HG03045 (cell line): Measurements from ENCODE around the gene FHIT.

Experiments
- ATAC-seq: cut with Tn5 transposase; IDR thresholded peaks from one replicate; pipeline ENCODE4 v1.9.1; 2021; ENCODE audit warnings: mild to moderate bottlenecking, moderate library complexity; ENCODE audit not compliant: unreplicated experiment

FHIT gene

DNA sequence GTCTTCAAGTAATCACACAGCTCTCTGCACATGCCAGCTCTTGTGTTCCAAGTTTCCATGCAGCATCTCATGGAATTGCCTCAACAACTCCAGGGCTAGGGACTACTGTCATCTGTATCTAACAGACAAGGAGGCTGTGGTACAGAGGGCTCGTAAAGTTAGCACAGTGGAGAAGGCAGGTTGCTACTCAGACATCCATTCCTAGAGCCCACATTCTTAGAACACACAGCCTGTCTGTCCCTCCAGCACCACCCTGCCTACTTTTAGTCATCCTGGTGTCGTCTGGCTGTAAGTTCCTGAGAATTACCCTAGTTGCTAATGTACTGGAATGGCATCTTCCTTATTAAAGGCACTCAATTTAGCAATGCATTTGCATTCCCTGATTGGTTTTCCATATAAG lies 862.5 kb downstream of the FHIT start:
- no peak for ATAC-seq

- ATAC-seq, result no peak
These were observed 864.9 kb downstream of the FHIT start for GRCh38 chr3:60386306-60386705.

- no peak for ATAC-seq
These were observed 866.9 kb downstream of the FHIT start for GRCh38 chr3:60384341-60384740.

GRCh38 chr3:60383345-60383744 lies 867.9 kb downstream of the FHIT start:
- no peak for ATAC-seq

DNA sequence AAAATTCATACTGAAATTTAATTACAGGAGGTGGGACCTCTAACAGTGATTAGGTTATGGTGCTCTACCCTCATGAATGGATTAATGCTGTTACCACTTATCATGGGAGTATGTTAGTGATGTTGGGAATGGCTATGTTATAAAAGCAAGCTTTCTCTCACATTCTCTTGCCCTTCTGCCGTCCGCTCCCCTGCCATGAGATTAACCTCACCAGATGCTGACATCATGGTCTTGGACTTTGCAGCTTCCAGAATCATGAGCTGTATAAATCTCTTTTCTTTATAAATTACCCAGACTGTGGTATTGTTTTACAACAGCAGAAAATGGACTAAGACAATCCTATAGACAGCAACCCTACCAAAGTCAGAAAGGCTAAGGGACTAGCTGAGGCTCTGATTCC lies 884.8 kb downstream of the FHIT start:
- ATAC-seq, result no peak

- ATAC-seq, result no peak
These were observed 885.9 kb downstream of the FHIT start for GRCh38 chr3:60365360-60365759.

- ATAC-seq, result no peak
These were observed 886.8 kb downstream of the FHIT start for GRCh38 chr3:60364475-60364874.

- no peak for ATAC-seq
These were observed 887.4 kb downstream of the FHIT start for GRCh38 chr3:60363817-60364216.

GRCh38 chr3:60355825-60356224 lies 895.4 kb downstream of the FHIT start:
- ATAC-seq, result no peak

DNA sequence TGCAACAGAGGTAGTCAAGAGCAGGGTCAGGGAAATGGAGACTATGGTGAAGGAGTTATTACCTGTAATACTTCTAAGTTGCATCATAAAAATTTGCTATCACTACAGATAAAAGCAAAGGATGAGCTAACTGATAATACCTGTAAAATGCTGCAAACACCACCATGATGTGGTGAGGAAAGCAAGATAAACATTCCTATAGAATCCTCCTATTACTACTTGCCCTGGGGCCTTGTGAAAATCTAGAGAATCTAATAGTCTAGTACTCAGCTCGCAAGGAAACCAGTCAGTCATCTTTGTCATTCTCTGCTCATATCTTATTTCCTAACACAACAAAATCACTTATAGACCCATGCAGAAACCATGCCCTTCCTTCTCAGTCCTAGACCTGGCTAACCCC lies 899.8 kb downstream of the FHIT start:
- ATAC-seq, result no peak

DNA sequence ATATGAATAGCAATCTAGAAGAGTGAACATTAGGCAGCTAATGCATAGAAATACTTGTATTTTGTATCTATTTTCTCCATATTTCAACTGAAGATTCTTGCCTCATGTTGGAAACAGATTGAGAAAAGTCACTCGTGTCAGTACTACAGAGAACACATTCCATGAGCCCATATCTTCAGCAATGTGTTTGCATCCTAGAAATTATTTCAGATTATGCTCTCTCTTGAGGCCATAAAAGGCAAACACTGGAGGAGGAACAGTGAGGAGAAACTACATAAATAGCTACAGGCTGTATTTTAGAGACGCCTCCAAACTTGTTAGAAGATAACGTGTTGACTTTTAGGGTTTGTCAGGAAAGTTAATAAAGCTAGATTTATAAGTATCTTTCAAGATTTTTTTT lies 906.9 kb downstream of the FHIT start:
- ATAC-seq, result no peak

GRCh38 chr3:60343831-60344230 lies 907.4 kb downstream of the FHIT start:
- ATAC-seq, result no peak

DNA sequence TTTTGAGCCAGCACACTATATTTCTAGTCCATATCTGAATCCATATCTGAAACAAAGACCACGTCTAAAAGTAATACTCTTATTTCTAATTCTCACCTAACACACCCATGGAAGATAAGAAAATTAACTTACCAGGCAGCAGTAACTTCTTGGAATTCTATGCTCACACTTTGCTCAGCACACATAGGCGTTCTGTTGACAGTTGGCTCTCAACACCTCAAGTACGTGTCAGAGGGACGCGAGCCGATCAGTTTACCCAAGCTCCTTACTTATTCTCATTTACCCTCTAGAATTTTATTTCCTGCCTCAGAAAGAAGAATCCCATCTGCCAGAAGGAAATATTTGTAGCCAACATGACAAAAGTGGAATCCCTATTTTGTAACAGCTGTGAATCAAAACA lies 911.9 kb downstream of the FHIT start:
- no peak for ATAC-seq

DNA sequence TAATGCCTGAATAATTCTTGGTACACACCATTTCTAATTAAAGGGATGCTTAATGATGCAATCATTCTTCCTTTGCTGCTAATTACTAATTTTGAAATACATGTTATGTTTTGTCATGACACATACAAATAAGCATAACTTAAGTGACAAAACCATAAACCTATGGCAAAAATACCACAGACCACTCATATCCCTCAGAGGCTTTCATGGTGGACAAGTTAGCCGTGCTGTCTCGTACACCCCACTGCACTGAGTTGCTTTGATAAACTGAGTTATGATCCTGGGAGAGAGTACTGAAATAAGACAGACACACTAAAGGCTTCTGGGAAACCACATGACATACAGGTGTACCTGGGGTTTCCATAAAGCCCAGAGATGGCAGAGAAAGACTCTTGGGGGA lies 913.8 kb downstream of the FHIT start:
- ATAC-seq, result no peak

DNA sequence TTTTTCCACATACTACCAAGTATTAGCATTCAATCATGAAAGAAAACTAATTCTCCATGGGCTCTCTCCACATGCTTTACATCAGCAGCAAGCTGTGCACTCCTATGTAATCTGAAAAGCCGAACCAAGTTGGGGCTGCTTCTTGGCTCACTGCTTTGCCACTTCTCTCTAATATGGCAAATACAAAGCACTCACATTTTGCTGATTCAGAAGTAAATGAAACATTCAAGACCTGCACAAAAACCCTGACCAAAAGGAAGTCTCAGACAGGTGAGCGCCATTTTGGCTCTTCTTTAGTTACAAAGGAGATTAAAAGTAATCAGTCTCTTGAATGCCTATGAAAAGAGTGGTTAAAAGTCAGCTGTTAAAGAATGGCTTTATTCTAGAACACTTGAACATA lies 915.2 kb downstream of the FHIT start:
- ATAC-seq, result no peak

DNA sequence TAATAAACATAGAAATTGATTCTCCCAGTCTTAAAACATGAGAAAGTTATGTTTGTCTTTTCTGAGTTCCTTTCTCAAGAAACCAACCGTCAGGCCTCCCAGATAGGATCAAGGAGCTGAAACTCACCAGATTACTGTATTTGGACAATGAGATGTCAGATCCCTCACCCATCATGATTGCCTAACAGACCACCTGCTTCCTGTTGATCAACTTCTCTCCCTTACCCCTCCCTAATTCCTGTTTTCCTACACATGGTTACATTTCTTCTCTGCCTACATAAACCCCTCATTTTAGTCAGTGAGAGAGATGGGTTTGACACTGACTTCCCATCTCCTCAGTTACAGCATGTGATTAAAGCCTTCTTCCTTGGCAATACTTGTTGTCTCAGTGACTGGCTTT lies 917.5 kb downstream of the FHIT start:
- no peak for ATAC-seq

GRCh38 chr3:60330107-60330506 lies 921.1 kb downstream of the FHIT start:
- no peak for ATAC-seq

GRCh38 chr3:60325610-60326170 lies 925.6 kb downstream of the FHIT start:
- ATAC-seq, result no peak

DNA sequence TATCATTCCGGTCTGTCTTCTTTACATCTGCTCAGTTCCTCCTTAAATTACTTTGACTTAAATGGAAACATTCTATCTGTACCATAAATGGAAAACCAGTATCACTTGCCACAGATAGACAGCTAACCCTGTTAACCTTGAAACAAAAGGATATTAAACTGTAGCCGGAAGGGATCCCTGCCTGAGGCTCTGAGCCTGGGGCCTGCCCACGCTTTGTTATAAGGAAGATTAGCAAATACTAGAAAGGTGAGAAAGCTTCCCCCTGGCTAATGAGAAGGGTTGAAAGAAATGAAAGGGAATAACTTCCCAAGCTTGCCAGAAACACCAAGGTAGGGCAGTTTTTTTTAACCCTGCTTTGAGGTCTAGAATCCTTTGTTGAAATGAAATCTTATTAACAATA lies 927.6 kb downstream of the FHIT start:
- ATAC-seq, result no peak

- no peak for ATAC-seq
These were observed 928.1 kb downstream of the FHIT start for GRCh38 chr3:60323180-60323579.

DNA sequence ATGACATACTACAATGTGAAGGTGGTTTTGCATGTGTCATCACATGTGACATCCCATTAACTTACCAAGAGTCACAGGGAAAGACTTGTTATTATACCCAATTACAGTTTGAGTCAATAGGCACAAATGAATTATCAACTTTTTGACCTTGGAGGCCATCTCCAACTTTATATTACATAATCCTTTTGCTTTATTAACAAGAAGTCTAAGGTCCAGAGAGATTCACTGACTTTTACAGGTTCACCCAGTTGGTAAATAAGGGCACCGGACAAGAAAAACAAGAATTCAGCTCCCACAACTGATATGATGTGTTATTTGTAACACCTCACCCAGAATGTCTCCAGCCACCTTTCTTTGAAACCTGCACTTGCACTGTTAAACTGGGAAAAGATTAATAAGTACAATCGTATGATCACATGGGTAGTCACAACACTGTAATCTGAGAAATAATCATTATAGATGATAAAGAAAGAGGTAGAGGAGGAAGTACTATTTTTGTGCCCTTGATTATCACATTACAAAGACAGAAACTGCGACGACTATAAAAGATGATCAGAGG lies 928.9 kb downstream of the FHIT start:
- ATAC-seq, result no peak

DNA sequence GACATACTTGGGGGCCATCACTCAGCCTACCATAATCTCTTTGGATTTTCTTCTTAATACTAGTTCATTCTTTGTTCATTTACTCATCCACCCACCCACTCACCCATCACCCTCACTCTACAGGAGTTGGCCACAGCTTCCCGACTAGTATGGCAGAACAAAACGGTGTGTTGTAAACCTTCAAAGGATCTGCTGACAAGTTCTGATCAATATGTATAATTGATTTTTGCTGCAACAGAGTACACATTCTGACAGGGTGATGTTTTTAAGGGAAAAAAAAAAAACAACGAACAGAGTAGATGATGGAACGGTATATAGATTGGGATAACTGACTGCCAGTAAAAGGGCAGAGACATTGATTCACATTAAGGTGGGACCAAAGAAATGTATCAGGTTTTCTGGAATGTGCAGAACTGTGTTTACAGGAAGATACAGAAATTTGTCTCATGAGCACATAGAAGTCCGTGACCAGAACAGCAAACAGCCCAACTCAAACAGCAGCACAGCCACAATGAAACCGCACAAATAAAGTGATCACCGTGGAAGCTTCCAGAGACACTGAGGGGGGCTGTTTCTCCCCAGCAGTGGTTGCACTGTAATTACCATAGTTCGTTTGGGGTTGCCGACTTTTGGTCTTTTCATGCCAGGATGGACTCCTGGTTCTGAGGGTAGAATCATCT lies 931.9 kb downstream of the FHIT start:
- no peak for ATAC-seq
